Left ventricle myocardium inferior (tissue), 1 donor: ENCODE measurements around the gene C2. TPM values are rescaled to one million over a fixed set of nuclear protein-coding genes. Genes with fewer than 3 reads are reported as not detected.

Experiments used
- DNase-seq: peaks from one replicate; pipeline ENCODE4 v3.0.0-alpha.2; 2020
- H3K27ac ChIP-seq: fragments of 200-600 bp; replicated peaks from 2 replicates; pipeline ENCODE4 v1.8.0; 2021
- H3K27me3 ChIP-seq: fragments of 200-600 bp; 2 replicates; pipeline ENCODE4 v1.8.0; 2021; ENCODE audit warnings: low read depth
- H3K36me3 ChIP-seq: fragments of 200-600 bp; 2 replicates; pipeline ENCODE4 v1.8.0; 2021
- H3K4me1 ChIP-seq: fragments of 200-600 bp; 2 replicates; pipeline ENCODE4 v1.8.0; 2021
- H3K4me3 ChIP-seq: fragments of 200-600 bp; 2 replicates; pipeline ENCODE4 v1.8.0; 2021; ENCODE audit warnings: mild to moderate bottlenecking, moderate library complexity
- H3K9me3 ChIP-seq: fragments of 200-600 bp; replicated peaks from 2 replicates; pipeline ENCODE4 v1.8.0; 2021
- CTCF ChIP-seq: fragments of 200-600 bp; IDR thresholded peaks from 2 replicates; pipeline ENCODE4 v1.8.0; 2021; ENCODE audit warnings: antibody characterized with exemption, mild to moderate bottlenecking, borderline replicate concordance
- intact Hi-C: fragments of 100-400 bp; cut with micrococcal nuclease; formaldehyde crosslinking; loops from one replicate; pipeline ENCODE4 v1.11.0; 2022
- total RNA-seq: library from RNA; stranded (reverse); fragmentation: NEBNext Ultra II Directional; extraction: Animal tissue kit (Norgen Biotek cat#: 25700); gene quantifications from one replicate; pipeline ENCODE4 v1.2.1, GENCODE V29; 2021
- donor health status: DM: no; HTN: yes; CAD: no; lungs with severe emphysema.

C2 gene
- total RNA-seq, 1 donor from 2014 or later: 9.7 TPM

GRCh38 chr6:31965700-31966099 lies 38.2 kb downstream of the C2 start:
- Histone ChIP-seq H3K27ac (no peak overlapping the region), H3K4me1 (peaks cover 6% of the 10 kb centered on the region), H3K9me3 (no peaks in the 10 kb centered on the region), H3K36me3 (peaks cover 97% of the 10 kb centered on the region), H3K27me3 (no peaks in the 10 kb centered on the region), H3K4me3 (no peak overlapping the region)
- intact Hi-C loops: no loop called here
- TF ChIP-seq CTCF: no peak
- peak; percentile 7 for DNase-seq

- no peak overlapping the region for H3K27ac ChIP-seq
- H3K4me1 ChIP-seq: peaks cover 14% of the 10 kb centered on the region
- no peak overlapping the region for H3K4me3 ChIP-seq
- no peak for DNase-seq
- H3K9me3 ChIP-seq: no peaks in the 10 kb centered on the region
- H3K36me3 ChIP-seq: peaks cover 89% of the 10 kb centered on the region
- intact Hi-C loops: no loop called here
- TF ChIP-seq CTCF: no peak
- H3K27me3 ChIP-seq: no peaks in the 10 kb centered on the region
These were observed 39.0 kb downstream of the C2 start for GRCh38 chr6:31966506-31966905.

- TF ChIP-seq CTCF: no peak
- H3K27ac ChIP-seq: no peak overlapping the region
- H3K4me3 ChIP-seq: no peak overlapping the region
- H3K4me1 ChIP-seq: peaks cover 22% of the 10 kb centered on the region
- no peaks in the 10 kb centered on the region for H3K9me3 ChIP-seq
- H3K36me3 ChIP-seq: peaks cover 82% of the 10 kb centered on the region
- intact Hi-C loops: no loop called here
- no peaks in the 10 kb centered on the region for H3K27me3 ChIP-seq
- DNase-seq: no peak
These were observed 39.7 kb downstream of the C2 start for GRCh38 chr6:31966997-31967925.

DNA sequence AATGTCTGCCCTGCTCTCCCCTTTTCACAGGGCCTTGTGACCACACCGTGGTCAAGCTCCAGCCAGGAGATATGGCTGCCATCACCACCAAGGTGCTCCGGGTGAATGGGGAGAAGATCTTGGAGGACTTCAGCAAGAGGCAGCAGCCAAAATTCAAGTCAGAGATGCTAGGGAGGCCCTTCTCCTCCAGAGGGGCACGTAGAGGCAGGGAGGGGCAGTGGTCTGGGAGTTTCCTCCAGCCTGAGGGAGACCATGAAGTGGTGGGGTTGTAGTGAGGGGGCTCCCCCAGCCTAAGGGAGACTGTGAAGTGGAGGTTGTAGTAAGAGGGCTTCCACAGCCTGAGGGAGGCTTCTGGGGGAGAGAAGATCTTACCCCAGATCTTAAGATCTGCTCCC lies 40.4 kb downstream of the C2 start:
- peaks cover 28% of the 10 kb centered on the region for H3K4me1 ChIP-seq
- peaks cover 75% of the 10 kb centered on the region for H3K36me3 ChIP-seq
- DNase-seq: no peak
- H3K4me3 ChIP-seq: no peak overlapping the region
- no peak overlapping the region for H3K27ac ChIP-seq
- no peaks in the 10 kb centered on the region for H3K27me3 ChIP-seq
- TF ChIP-seq CTCF: no peak
- no peaks in the 10 kb centered on the region for H3K9me3 ChIP-seq
- intact Hi-C loops: no loop called here

DNA sequence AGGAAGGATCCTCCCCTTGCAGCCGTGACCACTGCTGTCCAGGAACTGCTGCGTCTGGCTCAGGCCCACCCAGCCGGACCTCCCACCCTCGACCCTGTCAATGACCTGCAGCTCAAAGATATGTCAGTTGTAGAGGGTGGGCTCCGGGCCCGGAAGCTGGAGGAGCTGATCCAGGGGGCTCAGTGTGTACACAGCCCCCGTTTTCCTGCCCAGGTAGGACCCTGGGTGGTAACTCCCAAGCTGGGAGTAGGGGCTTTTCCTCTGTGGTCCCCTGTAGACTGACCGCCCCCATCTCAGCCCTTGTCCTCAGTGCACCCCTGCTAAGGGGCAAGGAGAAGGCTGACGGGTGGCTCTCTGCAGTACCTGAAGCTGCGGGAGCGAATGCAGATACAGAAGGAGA lies 40.8 kb downstream of the C2 start:
- Histone ChIP-seq H3K9me3 (no peaks in the 10 kb centered on the region), H3K36me3 (peaks cover 71% of the 10 kb centered on the region), H3K27ac (no peak overlapping the region), H3K4me1 (peaks cover 32% of the 10 kb centered on the region), H3K27me3 (no peaks in the 10 kb centered on the region), H3K4me3 (no peak overlapping the region)
- no peak for TF ChIP-seq CTCF
- DNase-seq: no peak
- intact Hi-C loops: no loop called here
